Activated T-cell treated with anti-CD3 and anti-CD28 coated beads for 1 hour (primary cell): Measurements from ENCODE around the gene TMEM273.

Experiments
- DNase-seq: peaks from one replicate; pipeline ENCODE4 v3.0.0-alpha.2; 2020; ENCODE audit warnings: low read depth

Gene TMEM273

GRCh38 chr10:49175587-49176309, 12.4 kb downstream of the TMEM273 start:
- DNase-seq = no peak

DNA sequence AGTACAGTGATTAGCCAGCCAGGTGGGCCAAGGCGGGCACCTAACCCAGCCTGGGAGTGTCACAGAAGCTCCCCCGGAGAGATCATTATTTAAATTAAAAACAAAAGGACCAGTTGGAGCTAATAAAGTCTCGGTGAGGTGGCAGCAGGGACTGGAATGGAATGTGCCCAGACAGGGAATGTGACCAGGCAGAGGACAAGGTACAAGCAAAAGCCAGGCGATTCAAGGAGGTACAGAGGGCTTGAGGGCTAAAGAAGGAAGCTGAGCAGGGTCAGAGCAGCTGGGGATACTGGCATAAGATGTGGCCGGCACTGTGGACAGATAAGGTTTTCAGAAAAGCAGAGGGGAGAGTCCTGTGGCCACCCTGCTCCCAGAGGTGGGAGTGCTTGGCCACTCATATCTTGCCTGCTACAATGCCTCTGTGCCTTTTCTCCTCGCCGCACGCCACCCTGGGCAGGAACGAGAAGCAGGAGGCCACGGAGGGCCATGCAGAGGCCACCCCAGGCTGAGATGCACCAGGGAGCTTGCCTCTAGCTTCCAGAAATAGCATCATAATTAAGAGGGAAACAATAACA, 13.2 kb downstream of the TMEM273 start:
- DNase-seq = no peak

DNA sequence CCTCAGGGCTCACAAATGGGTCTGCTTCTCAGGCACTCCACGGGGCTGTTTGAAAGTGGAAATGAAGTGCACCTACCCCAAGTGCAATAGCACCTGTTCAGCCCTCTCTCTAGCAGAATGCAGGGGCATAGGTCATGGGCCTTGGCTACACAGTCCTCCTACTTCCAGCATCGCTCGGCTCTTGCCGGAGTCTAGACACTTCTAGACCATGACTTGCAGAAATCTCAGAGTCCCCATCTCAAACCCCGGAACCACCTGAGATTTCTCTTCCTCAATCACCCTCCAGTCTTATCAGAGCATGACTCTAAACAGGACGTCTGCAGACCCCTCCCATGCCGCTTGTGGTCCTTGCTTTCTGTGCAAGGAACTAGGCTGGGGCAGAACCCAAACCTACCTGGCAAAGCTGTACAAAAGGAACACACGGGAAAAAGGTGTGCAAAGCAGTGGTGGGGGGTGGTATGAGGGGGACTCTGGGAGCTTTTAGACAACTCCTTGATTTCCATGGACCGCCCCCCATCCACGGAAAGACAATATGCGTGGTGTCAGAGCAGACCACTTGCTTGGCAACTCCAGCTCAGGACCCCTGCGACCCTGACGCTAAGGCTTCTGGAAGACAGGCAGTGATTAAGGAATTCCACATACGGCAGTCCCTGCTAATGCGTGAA, 13.8 kb downstream of the TMEM273 start:
- DNase-seq = no peak

- DNase-seq = no peak
Observed at GRCh38 chr10:49173853-49174252, 14.3 kb downstream of the TMEM273 start.

DNA sequence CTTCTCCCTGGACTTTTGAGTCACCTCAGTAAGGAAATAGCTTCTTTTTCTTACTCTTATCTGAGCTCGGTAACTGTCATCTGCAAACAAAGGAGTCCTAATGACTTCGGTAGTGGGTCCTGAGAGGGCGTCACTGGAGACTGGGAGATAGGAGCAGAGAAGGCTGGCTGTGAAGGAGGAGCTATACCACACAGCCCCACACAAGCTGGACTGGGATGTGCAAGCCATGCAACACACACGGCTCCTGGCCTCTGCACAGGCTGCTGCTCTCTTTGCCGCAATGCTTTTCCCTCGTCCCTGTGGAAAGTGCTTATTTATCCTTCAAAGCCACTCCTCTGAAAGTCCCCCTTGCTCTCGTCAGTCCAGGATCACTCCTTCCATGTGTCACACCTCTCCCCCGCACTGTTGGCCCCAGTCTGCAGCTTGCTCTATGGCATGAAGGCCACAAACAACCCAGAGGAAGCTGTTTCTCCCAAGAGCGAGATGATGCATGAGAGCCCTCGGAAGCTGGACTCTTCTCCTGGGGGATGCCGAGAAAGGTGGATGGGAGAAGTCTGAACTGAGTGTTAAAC, 14.9 kb downstream of the TMEM273 start:
- no peak for DNase-seq

DNA sequence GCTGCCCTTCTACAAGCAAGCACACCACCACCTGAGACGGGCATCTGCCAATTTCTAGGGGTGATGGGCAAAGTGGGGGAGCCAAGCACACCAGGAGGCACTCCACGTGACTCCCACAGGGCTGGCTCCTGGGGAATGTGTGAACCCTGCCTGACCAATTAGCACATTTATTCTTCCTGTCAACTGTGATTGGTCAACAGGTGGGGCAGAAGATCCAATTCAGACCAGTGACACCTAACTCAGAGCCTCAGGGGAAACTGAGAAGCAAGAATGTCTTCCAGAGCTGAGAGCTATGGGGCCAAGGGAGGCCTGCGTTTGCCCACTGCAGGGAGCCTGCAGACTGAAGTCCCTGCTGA, 15.4 kb downstream of the TMEM273 start:
- no peak for DNase-seq

DNA sequence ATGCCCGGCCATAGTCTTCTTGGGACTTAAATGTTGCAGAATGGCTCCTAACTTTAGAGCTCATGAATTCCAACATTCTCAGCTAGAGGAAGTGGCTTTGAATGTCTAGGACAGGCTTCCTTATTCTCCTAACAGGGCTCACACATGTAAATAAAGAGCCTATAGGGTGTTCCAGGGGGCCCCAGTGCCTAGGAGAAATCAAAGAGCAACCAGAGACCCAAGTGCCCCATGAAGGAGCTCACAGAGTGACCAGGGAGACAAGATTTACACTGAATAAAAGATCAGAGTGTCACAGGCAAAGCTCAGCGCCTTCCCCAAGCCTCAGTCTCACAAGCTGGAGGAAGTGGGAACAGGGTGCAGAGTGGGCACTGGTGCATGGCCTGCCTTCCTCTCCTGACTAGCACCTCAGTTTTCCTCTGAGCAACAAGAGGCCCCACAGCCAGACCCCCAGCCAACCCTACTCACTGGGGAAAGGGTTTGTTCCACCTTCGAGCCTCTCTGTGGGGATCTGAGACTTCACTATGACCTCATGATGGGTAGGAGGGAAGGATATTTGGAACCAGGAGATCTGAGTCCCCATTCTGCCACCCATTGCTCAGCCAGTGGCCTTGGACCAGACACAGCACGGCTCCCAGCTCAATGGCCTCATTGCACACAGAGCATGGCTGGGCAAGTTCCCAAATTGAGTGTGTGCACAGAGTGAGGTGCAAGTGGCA, 16.0 kb downstream of the TMEM273 start:
- DNase-seq = no peak

DNA sequence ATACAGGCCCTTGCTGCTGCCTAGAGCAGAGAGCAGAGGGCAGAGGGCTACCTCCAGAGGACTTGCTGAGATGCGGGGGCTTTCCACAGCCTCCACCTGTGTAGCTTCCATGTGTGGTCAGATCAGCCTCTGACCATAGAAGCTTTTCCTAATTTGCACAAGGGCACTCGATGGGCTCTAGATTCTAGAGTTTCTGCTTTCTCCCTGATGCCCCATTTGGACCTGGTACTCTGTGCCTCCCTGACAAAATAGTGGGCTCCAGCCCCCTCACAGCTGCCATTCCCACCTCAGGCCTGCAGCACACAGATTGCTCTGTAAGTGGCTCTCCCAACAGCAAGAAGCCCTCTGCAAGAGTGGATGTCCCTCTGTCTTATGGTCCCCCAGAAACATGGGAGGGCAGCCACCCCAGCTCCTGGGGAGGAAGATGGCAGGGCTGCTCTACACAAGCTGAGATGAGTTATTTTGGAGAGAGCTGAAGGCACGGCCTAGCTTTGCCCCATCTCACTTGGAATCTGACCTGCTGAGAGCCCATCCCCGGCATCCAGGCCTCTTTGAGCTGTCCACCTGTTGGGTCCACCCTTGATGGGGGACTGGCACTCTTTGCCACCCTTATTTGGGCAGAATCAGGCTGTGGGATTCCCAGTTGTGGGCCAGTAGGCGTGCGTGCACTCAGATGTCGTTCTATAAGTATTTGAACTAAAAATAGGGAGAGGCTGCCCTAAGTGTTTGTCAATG, 16.7 kb downstream of the TMEM273 start:
- no peak for DNase-seq

GRCh38 chr10:49170632-49171325, 17.4 kb downstream of the TMEM273 start:
- DNase-seq = no peak

GRCh38 chr10:49169776-49170175, 18.4 kb downstream of the TMEM273 start:
- DNase-seq = no peak

GRCh38 chr10:49168831-49169500, 19.2 kb downstream of the TMEM273 start:
- no peak for DNase-seq

DNA sequence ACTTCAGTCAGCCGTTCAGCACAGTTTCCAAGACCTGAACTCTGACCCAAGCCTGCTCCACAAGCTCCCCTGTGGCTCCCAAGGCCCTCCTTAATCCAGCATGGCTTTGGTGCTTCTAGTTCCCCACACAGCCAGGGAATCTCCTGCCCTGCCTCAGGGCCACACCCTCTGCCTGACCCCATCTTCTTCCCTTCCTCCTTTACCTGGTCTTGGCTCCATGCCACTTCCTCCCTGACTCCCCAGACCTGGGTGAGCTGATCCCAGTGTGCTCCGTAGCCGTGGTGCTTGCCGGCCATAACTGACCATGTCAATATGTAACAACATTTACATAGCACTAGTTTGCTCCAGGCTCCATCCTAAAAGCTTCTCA, 20.0 kb downstream of the TMEM273 start:
- no peak for DNase-seq

GRCh38 chr10:49167425-49168170, 20.6 kb downstream of the TMEM273 start:
- no peak for DNase-seq

- no peak for DNase-seq
Observed at GRCh38 chr10:49166484-49167400, 21.4 kb downstream of the TMEM273 start.

DNA sequence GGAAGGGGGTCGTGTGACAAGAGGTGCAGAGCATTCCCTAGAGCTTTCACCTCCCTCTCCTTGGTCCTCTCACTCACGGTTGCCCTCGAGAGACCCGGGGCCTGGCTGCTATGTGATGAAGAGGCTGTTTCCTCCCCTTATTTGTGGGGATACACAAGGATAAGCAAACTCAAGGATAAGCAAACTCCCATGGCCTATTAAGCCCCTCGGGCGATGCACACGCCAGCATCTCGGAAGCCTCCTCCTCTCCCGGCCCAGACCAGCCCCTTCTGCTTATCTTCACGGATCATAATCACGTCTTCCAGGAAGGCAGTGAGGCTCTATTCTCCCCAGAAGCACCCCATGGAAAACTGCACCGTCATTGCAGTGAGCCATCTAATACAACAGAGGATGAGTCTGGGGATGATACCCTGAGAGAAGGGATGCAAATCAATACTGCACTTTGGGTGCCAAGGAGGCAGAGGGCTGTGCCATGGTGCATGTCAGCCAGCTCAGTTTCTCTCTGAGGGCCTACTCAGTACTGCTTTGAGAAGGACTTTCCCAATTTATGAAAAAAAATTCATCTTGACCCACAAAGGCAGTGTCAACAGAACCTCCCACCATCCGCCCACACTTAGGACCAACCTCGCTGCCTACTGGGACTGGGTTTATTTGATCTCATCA, 22.2 kb downstream of the TMEM273 start:
- no peak for DNase-seq

GRCh38 chr10:49165259-49165658, 22.9 kb downstream of the TMEM273 start:
- no peak for DNase-seq

- DNase-seq = no peak
Observed at GRCh38 chr10:49164559-49165188, 23.5 kb downstream of the TMEM273 start.

- no peak for DNase-seq
Observed at GRCh38 chr10:49163741-49164140, 24.4 kb downstream of the TMEM273 start.
